HG03442 (cell line): Measurements from ENCODE around the gene TIMM17B.

Source experiments
- ATAC-seq: cut with Tn5 transposase; IDR thresholded peaks from one replicate; pipeline ENCODE4 v1.9.1; 2021; ENCODE audit warnings: mild to moderate bottlenecking, moderate library complexity; ENCODE audit not compliant: unreplicated experiment

Gene TIMM17B

DNA sequence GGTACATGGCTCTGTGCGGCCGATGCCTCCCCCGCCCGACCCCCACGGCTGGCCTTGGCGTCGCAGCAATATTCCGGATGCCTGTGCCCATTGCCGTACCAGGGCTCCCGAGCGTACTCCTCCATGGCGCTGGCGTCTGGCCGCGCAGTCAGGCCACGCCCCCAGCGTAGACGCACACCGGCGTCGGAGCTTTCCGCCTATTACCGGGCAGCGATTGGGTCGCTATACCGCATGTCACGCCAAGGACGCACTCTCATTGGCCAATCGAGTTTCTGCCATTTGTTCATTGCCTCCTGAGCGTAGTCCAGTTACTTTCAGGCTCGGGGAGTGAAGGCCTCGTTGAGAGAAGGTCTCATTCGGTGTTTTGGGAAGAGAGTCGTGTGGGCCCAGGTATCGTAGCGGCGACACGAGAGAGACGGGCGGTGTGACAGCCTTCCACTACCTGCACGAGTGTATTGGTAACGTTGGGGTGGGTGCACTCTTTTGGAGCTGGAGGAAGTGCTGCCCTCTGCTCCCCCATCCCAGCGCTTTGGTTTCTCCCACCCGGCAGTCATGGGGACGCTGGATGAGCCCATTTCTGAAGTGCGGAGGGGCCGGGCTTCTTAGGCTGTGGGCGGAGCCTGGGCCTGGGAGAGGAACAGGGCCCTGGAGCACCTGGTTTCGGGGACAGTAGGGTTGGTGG lies at the start of gene TIMM17B, which contains the start of gene PQBP1:
Gene TIMM17B, minus strand, starts transcription at position 144 of the 682 bp plus-strand sequence. Its CDS starts 19 bp downstream, at position 125.
Gene PQBP1, plus strand, starts transcription at position 306 of the 682 bp plus-strand sequence. CDS start 580 bp downstream, outside the sequence.
- peak; percentile 92 for ATAC-seq

DNA sequence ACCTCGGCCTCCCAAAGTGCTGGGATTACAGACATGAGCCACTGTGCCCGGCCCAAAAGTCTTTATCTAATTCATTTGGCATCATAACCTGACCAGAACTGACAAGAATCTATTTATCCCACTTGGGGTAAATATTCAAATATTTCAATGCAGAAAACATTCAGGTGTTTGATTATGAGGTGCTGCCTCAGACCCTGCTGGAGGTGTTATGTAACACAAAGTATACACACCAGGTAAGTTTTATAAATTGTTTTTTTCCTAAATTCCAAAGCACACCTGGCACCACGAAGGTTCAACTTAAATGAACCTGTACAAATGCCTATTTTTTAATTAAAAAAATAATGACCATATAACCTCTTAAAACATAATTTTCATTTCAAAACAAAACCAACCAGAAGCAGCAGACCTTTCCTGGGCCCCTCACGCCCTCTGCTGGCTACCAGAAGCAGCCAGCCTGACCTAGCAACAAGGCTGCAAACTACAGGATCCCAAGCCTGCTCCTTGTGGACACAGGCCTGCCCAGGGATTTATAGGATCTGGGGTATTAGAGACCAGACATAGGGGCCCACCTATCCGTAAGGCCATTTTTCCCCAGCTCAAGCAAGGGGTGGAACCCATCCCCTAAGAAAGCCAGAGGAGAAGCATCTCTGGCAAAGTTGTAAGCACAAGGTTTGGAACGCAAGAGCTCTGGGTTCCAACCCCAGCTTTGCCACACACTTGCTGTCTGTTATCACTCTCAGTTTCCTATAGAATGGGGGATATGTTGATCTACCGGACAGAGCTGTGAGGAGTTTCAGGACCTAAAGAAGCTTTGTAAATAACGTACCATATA lies 48.2 kb upstream of the TIMM17B start:
- ATAC-seq = no peak

- no peak for ATAC-seq
Observed at GRCh38 chrX:48942895-48943294, 45.3 kb upstream of the TIMM17B start.

GRCh38 chrX:48940404-48940955 lies 42.9 kb upstream of the TIMM17B start:
- no peak for ATAC-seq

DNA sequence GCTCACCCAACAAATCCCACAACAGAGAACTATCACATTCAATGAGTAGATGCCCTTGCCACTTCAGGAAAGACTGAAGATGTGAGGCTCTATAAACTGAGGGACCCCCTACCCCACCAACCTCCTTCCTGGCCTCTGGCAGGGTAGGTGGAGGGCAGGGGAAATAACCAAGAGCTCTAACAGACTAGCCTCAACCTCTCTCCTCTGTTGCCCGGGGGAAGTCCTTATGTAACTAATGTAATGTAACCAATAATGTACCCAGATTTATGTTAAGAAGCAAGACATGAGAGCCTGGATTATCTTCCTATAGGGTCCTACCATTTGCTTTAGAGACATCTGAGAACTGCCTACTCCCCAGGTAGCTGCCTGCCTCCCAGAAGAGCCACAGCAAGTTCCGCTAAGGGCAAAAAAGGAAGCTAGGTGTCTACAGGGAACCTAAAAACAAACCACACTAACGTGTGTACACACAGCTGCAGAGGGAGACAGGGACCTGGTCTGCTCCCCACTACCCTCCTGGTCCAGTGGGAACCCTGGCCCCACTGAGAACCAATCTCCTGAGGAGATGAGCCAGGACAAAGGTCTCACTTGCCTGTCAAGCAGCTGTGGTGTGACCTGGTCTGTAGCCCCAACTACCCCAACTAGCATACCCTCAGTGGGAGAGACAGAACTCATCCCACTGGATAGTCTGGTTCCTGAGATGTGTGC lies 42.1 kb upstream of the TIMM17B start:
- no peak for ATAC-seq

- ATAC-seq = peak; percentile 44
Observed at GRCh38 chrX:48938721-48939425, 41.3 kb upstream of the TIMM17B start.

DNA sequence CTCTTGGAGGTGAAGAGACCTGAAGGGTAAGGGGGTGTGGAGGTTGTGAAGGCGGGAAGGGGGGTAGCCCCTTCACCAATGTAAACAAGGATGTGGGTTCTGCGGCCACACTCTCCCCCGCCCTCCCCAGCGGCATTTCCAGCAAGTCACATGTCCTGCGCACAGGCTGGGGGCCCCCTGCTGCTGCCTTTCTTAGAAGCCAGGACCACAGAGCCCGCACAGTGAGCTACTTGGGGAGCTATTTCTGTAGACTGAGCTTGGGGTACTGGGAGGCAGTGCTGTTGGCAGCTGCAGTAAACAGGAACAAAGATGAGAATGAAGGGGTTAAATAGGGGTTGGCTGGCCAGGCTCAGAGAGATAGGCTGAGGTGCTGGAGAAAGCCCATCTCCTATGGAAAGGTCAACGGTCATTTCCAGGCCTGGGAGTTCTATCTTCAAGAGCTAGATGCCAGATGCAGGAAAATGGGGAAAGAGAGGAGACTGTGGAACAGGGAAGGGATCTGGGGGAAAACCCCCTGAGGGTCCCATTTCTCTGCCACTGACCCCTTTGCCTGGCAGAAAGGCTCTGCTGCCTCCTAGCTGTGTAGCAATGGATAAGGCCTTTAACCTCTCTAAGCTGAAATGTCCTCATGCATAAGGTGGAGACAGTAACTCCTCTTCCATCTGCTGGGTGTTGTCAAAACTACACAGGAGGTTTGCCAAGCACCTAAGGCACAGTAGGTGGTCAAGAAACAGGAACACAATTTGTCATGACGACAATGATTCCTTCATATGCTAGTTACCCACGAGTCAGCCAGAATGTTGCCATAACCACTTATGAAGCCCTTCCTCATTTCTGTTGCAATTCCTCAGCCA lies 39.7 kb upstream of the TIMM17B start:
- peak; percentile 60 for ATAC-seq

GRCh38 chrX:48936429-48937053 lies 39.0 kb upstream of the TIMM17B start:
- no peak for ATAC-seq

DNA sequence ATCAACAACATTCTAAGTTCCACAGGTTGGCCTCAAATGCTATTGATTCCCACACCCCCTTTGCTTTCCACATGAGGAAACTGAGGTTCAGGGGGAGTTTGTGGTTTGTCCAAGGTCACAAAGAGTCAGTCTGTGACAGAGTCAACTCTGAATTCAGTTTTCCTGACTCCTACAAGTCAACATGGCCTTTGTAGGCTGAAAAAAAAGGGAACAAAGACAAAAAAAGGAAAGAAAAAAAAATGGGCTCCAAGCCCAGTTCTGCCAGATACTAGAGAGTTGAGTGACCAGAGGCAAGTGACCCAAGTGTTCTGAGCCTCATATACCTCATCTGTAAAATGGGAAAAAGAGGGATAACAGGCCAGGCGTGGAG lies 37.7 kb upstream of the TIMM17B start:
- ATAC-seq = no peak

DNA sequence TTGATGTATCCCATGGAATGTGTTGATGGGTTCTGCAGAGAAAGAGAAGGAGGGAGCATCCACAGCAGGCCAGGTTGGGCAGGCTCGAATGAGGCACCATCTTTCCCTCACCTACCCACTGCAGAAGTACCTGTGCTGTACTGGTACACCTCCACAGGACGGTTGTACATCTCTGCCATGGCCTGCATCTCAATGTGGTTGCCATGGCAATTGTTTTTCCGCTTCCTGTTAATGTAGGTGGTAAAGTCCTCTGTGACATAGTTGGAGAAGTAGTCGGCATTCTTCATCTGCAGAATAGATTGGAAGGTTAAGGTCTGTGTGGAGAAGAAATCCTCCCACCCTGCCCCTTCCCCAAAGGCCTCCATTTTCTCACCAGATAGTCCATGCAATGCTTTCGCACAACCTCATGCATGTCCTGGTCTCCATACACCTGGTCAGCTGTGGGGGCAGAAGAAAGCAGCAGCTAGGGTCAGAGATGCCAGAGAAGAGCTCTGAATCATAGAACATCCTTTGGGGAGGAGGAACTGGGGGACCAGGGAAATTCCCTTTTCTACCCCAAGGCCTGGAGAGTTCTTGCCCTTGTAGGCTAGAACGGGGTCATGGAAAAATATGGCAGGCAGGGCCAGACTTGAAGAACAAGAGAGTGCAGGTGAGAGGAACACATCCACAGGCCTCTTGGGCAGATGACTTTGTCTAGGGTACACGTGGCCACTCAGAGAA lies 37.2 kb upstream of the TIMM17B start:
- no peak for ATAC-seq

- no peak for ATAC-seq
Observed at GRCh38 chrX:48933757-48934156, 36.2 kb upstream of the TIMM17B start.

DNA sequence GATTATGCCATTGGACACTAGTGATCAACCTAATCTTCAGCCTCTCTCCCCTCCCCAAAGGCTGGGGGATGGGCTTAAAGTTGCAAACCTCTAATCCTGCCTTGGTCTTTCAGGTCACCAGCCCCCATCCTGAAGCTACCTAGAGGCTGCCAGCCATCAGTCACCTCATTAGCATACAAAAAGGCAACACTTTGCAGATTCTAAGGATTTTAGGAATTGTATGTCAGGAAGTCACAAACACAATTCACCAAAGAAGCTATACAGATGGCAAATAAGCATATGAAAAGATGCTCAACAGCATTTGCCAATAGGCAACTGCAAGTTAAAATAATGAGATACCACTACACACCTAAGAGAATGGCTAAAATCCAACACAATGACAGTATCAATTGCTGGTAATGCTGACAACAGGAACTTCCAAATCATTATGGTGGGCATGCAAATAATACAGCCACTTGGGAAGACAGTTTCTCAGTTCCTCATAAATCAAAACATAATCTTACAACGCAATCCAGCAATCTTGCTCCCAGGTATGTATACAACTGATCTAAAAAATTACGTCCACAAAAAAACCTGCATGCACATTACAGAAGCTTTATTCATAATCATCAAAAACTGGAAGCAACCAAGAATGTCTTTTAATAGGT lies 30.3 kb upstream of the TIMM17B start:
- ATAC-seq = no peak

DNA sequence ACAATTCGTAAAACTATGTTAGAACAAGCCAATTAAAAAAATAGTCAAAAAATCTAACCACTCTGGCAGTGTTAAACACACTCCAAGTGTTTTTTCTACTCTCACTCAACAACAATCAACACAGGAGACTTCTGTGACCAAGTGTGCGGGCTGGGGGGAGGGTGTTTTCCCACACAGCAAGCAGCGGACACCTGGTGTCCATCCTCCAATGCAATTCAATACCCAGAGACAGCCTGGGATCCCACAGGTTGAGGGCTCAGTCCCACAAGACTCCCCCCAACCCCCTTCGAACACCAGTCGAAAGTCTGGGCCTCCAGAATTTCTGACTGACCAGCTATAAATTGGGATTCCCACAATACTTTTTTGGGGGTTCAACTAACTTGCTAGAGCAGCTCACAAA lies 29.6 kb upstream of the TIMM17B start:
- ATAC-seq = no peak

GRCh38 chrX:48924270-48924669 lies 26.7 kb upstream of the TIMM17B start:
- no peak for ATAC-seq

DNA sequence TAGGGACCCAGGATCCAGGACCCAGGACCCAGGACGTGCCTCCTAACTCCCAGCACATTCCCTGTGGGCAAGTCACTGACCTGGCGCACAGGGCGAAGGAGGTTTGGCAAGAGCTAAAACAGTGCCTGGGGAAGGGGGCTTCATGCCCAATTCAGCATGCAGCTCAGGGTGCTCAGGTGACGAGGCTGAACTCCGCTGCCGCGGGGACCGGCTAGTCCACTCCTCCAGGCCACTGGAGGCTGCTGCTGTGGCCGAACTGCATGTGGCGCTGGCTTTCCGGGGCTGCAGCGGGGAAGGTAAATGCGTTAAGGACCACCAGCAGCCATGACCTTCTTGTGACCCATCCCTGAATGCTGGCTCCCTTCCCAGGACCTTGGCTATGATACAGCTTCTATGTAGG lies 26.2 kb upstream of the TIMM17B start:
- no peak for ATAC-seq

DNA sequence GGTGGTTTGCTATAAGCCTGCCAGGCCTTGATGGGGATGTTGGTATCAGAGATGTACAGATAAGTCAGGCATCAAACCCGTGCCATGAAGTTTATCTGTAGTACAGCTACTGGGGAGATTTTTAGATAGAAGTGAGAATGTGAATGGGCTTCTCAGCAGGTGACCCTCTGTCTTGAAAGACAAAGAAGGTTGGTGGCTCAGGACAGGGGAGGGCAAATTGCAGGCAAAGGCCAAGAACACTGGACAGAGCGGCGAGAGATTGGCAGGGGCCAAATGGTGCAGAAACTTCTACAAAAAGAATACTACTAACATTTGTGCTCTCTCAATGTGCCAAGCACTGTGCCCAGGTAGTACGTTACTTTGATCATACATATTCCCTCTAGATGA lies 23.1 kb upstream of the TIMM17B start:
- ATAC-seq = no peak

DNA sequence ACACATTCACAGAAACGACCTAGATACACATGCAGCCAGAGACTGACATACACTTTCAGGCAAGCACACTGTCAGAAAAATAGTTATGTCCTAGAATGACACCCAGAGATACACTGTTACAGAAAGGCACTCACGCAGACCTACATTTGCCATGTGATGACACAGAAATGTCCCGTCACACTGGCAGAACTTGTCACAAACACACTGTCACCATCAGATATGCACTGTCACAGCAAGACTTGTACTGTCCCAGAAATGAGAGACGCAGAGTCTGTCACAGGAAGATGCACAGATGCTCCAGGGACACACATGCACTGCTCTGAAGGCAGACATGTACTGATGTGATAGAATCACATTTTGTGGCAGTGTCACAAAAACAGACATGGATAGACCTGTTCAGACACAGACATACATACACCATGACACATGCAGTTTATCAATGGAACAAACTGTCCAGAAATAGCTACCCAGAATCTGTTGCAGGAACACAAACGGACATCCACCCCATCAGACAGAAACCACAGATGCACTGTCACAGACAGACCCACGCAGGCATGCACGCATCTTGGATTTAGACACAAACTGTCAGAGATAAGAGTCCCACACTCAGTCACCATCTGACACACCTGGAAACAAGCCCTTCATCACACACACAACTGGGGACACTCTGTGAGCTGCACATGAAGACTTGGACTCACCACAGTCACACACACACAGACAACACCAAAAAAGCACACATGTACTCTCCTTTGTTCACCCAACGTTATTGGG lies 22.6 kb upstream of the TIMM17B start:
- no peak for ATAC-seq
